Measurements from ENCODE around the gene PLAGL1. TPM values are rescaled to one million over a fixed set of nuclear protein-coding genes. Genes with fewer than 3 reads are reported as not detected.

The PLAGL1 gene
- total and polyA plus RNA-seq, 4 donors, result 1.3 to 6.3 (median 2.0) TPM

DNA sequence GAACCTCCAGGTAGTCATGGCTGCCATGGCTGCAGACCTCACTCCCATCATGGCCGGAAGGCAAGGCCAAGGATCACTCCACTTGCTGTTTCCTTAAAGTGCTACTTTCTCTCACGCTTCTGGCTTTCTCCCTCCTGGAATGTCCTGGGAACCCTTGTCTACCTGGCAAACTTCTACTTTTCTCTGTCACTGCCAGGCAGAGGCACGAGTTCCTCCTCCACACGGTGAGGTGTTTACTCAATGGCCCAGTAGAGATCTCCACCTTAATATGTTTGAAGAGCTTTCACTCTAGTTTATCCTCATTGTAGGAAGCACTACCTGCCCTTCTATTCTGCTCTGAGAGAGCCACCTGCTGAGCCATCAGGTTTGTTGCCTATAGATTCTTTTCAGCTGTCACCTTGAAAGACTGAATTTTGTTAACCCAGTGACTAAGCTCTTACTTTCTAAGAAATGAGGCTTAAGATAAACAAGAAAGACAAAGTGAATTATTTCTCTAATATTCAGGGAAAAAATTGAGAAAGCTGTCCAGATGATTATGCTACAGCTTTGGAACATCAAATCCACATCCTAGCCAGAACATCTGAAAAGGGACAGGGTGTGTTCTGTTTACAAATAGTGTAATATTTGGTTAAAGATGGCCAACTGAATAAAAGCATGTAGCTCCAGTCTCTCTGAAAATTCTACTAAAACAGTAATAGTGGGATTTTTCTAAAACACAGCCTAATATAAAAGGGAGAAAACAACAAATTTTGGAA is 54.9 kb downstream of the PLAGL1 start:
- Histone ChIP-seq H3K9me3 (ENCODE audit: control insufficient read depth in 4 of 4, low read length in 3 of 4) (no peaks in the 10 kb centered on the region), H3K36me3 (ENCODE audit: control insufficient read depth in 4 of 4, insufficient read depth in 3 of 4, low read depth in 1 of 4, low read length in 3 of 4) (no peaks in the 10 kb centered on the region), H3K9ac (ENCODE audit: low read depth in 1 of 2, low read length in 2 of 2) (no peak overlapping the region), H3K27ac (ENCODE audit: low read depth in 1 of 2, low read length in 2 of 2) (no peak overlapping the region), H3K4me1 (ENCODE audit: control insufficient read depth in 4 of 4, insufficient read depth in 4 of 4, low read length in 3 of 4) (no peaks in the 10 kb centered on the region), H3K4me3 (ENCODE audit: low read depth in 1 of 3, low read length in 3 of 3) (no peak overlapping the region), H3K27me3 (ENCODE audit: control insufficient read depth in 4 of 4, insufficient read depth in 4 of 4, low read length in 3 of 4) (no peaks in the 10 kb centered on the region)
- WGBS, result 83% methylated on average over 4 of the region's 4 CpGs
- TF ChIP-seq FOXA2 (IDR thresholded peaks at IDR 0.05) (no peak), GABPA (IDR thresholded peaks at IDR 0.05 in 1 of 2, conservative IDR thresholded peaks at IDR 0.05 in 1 of 2) (no peak), NR2F2 (IDR thresholded peaks at IDR 0.05) (no peak), HNF4G (IDR thresholded peaks at IDR 0.05) (no peak), TAF1 (conservative IDR thresholded peaks at IDR 0.05) (no peak), RAD21 (IDR thresholded peaks at IDR 0.05) (no peak), YY1 (IDR thresholded peaks at IDR 0.05) (no peak), JUND (IDR thresholded peaks at IDR 0.05) (no peak), HNF4A (conservative IDR thresholded peaks at IDR 0.05) (no peak), FOXA1 (IDR thresholded peaks at IDR 0.05) (no peak), SP1 (IDR thresholded peaks at IDR 0.05) (no peak), EGR1 (IDR thresholded peaks at IDR 0.05; ENCODE audit: low read depth in 2 of 2) (no peak)
- TF ChIP-seq, protein P1, sequence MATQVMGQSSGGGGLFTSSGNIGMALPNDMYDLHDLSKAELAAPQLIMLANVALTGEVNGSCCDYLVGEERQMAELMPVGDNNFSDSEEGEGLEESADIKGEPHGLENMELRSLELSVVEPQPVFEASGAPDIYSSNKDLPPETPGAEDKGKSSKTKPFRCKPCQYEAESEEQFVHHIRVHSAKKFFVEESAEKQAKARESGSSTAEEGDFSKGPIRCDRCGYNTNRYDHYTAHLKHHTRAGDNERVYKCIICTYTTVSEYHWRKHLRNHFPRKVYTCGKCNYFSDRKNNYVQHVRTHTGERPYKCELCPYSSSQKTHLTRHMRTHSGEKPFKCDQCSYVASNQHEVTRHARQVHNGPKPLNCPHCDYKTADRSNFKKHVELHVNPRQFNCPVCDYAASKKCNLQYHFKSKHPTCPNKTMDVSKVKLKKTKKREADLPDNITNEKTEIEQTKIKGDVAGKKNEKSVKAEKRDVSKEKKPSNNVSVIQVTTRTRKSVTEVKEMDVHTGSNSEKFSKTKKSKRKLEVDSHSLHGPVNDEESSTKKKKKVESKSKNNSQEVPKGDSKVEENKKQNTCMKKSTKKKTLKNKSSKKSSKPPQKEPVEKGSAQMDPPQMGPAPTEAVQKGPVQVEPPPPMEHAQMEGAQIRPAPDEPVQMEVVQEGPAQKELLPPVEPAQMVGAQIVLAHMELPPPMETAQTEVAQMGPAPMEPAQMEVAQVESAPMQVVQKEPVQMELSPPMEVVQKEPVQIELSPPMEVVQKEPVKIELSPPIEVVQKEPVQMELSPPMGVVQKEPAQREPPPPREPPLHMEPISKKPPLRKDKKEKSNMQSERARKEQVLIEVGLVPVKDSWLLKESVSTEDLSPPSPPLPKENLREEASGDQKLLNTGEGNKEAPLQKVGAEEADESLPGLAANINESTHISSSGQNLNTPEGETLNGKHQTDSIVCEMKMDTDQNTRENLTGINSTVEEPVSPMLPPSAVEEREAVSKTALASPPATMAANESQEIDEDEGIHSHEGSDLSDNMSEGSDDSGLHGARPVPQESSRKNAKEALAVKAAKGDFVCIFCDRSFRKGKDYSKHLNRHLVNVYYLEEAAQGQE (IDR thresholded peaks at IDR 0.05), result no peak
- TF ChIP-seq, protein P2, sequence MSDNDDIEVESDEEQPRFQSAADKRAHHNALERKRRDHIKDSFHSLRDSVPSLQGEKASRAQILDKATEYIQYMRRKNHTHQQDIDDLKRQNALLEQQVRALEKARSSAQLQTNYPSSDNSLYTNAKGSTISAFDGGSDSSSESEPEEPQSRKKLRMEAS (IDR thresholded peaks at IDR 0.05), result no peak
- TF ChIP-seq, protein P3, sequence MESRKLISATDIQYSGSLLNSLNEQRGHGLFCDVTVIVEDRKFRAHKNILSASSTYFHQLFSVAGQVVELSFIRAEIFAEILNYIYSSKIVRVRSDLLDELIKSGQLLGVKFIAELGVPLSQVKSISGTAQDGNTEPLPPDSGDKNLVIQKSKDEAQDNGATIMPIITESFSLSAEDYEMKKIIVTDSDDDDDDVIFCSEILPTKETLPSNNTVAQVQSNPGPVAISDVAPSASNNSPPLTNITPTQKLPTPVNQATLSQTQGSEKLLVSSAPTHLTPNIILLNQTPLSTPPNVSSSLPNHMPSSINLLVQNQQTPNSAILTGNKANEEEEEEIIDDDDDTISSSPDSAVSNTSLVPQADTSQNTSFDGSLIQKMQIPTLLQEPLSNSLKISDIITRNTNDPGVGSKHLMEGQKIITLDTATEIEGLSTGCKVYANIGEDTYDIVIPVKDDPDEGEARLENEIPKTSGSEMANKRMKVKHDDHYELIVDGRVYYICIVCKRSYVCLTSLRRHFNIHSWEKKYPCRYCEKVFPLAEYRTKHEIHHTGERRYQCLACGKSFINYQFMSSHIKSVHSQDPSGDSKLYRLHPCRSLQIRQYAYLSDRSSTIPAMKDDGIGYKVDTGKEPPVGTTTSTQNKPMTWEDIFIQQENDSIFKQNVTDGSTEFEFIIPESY (IDR thresholded peaks at IDR 0.05), result no peak
- TF ChIP-seq, protein P4, sequence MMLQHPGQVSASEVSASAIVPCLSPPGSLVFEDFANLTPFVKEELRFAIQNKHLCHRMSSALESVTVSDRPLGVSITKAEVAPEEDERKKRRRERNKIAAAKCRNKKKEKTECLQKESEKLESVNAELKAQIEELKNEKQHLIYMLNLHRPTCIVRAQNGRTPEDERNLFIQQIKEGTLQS (IDR thresholded peaks at IDR 0.05), result no peak
- DNase-seq (ENCODE audit: low spot score), result no peak

DNA sequence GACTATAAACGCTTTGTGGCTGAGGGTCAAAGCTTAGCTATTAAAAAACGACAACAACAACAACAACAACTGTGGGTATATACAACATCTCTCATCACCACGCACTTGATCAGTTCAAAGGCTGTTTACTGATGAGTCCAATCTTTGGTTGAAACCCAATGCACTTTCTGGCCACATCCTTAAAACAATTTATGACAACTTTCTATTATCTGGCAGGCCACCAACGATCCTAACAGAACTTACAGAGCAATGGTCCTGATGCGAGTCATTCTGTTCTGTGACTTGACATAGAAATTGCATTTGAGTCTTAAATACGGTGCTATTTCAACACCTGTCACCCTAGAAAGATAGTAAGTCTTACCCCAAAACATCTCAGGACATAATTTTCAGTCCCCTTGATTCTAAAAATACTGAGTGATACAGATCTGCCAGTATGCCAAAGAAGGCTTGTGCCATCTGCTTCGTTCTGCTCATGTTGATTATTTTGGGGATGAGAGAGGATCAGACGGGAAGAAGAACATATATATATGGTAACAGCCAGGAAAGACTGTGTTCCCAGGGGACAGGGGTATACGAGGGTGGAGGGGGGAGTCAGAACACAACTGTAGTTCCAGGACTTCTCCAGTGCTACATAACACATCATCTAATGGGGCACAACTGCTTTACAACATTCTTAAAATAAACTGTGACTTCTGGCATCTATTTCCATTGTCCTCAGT is 55.8 kb downstream of the PLAGL1 start:
- Histone ChIP-seq H3K9me3 (ENCODE audit: control insufficient read depth in 4 of 4, low read length in 3 of 4) (peaks cover 0 to 2% (median 0%) of the 10 kb centered on the region in 4 donors), H3K27ac (ENCODE audit: low read depth in 1 of 2, low read length in 2 of 2) (no peak overlapping the region), H3K4me3 (ENCODE audit: low read depth in 1 of 3, low read length in 3 of 3) (no peak overlapping the region), H3K4me1 (ENCODE audit: control insufficient read depth in 4 of 4, insufficient read depth in 4 of 4, low read length in 3 of 4) (no peaks in the 10 kb centered on the region), H3K36me3 (ENCODE audit: control insufficient read depth in 4 of 4, insufficient read depth in 3 of 4, low read depth in 1 of 4, low read length in 3 of 4) (no peaks in the 10 kb centered on the region), H3K27me3 (ENCODE audit: control insufficient read depth in 4 of 4, insufficient read depth in 4 of 4, low read length in 3 of 4) (no peaks in the 10 kb centered on the region), H3K9ac (ENCODE audit: low read depth in 1 of 2, low read length in 2 of 2) (no peak overlapping the region)
- WGBS, result 91% methylated on average over 9 of the region's 9 CpGs
- DNase-seq (ENCODE audit: low spot score), result no peak
- TF ChIP-seq SP1 (IDR thresholded peaks at IDR 0.05) (no peak), TAF1 (conservative IDR thresholded peaks at IDR 0.05) (no peak), JUND (IDR thresholded peaks at IDR 0.05) (no peak), NR2F2 (IDR thresholded peaks at IDR 0.05) (no peak), FOXA1 (IDR thresholded peaks at IDR 0.05) (no peak), HNF4G (IDR thresholded peaks at IDR 0.05) (no peak), RAD21 (IDR thresholded peaks at IDR 0.05) (no peak)
- TF ChIP-seq, protein P4 (IDR thresholded peaks at IDR 0.05), result no peak
- TF ChIP-seq, protein P1 (IDR thresholded peaks at IDR 0.05), result no peak
- TF ChIP-seq, protein P5, sequence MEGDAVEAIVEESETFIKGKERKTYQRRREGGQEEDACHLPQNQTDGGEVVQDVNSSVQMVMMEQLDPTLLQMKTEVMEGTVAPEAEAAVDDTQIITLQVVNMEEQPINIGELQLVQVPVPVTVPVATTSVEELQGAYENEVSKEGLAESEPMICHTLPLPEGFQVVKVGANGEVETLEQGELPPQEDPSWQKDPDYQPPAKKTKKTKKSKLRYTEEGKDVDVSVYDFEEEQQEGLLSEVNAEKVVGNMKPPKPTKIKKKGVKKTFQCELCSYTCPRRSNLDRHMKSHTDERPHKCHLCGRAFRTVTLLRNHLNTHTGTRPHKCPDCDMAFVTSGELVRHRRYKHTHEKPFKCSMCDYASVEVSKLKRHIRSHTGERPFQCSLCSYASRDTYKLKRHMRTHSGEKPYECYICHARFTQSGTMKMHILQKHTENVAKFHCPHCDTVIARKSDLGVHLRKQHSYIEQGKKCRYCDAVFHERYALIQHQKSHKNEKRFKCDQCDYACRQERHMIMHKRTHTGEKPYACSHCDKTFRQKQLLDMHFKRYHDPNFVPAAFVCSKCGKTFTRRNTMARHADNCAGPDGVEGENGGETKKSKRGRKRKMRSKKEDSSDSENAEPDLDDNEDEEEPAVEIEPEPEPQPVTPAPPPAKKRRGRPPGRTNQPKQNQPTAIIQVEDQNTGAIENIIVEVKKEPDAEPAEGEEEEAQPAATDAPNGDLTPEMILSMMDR (IDR thresholded peaks at IDR 0.05; ENCODE audit: low read depth, low read length, missing input control), result no peak
